Esophagus mucosa (tissue), 1 donor: ENCODE data around the gene PLXNA4. TPM values are rescaled to one million over a fixed set of nuclear protein-coding genes. Genes with fewer than 3 reads are reported as not detected.
"Not testable (repeated sequence)": the region's sequence is repeated elsewhere in the genome, so short reads cannot be mapped to it uniquely, and the experiment has no call there.

Experiments
- ATAC-seq: fragments of 200-7000 bp; cut with Tn5 transposase; one replicate; pipeline ENCODE4 v1.9.1; 2020
- total RNA-seq: library from RNA; stranded (reverse); gene quantifications from one replicate; pipeline ENCODE4 v1.2.4, GENCODE V29; 2023
- donor health status: DM: yes; HTN: yes; CAD: no.

The PLXNA4 gene
- total RNA-seq, 1 donor from 2014 or later, result 1.1 TPM

DNA sequence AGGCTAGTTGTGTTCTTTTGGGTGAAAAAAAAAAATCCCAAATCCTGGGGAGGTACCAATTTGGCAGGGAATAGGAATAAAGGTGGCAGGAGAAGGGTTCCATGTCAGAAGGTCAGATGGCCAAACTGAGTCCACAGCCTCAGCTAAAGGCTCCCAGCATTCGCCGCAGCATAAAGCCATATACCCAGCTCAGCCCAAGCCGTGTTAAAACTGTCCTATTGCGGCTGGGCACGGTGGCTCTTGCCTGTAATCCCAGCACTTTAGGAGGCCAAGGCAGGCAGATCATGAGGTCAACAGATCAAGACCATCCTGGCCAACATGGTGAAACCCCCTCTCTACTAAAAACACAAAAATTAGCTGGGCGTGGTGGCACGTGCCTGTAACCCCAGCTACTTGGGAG lies 410.6 kb downstream of the PLXNA4 start:
- ATAC-seq, result not testable (repeated sequence)

DNA sequence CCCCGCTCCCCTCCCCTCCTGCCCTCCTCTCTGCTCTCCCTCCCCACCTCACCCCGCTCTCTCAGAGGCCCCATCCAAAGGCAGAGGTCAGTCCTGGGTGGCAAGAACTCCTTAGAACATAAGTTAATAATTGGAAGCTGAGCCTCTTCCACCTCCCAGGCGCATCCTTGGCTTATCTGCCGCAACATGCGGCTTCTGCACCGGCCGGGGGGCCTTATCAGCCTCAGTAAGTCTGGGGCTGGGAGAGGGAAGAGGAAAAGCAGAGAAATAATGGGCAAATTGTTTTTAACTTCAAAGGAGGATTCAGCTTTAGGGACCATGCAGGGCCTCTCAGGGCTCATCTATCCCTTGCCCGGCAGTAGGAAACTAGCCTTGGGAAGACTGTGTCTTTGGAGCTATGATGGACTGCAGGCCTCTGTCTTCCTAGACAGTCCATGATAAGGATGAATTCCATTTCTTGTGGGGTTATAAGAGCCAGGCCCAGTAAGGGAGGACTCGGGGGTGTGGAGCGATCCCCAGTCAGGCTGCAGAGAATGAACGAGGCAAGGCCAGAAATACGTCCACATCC lies 411.6 kb downstream of the PLXNA4 start:
- no peak for ATAC-seq

DNA sequence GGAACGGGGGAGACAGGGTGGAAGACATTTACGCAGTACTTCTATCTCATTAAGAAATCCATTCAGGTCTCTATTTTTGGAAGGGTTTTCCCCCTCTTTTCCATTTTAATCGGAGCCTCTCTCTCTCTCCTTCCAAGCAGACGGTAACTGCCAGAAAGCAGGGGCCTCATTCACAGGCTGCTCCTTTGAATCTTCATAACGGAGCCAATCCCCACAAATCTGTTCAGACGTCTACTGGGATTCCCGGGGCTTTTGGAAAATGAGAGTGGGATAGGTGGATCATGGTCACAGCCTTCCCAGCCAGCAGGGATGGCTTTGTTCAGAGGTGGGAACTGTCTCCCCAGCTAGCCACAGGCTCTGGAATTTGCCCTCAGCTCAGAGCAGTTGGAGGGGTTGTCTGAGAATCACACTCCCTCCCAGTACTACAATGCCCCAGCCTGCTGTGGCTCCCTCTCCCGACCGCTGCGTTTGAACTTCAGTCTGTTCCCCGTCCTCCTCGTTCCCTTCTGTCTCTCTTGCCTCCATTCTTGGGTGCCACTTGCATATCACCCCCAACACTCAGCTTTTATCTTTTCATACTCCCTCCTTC lies 413.6 kb downstream of the PLXNA4 start:
- no peak for ATAC-seq

DNA sequence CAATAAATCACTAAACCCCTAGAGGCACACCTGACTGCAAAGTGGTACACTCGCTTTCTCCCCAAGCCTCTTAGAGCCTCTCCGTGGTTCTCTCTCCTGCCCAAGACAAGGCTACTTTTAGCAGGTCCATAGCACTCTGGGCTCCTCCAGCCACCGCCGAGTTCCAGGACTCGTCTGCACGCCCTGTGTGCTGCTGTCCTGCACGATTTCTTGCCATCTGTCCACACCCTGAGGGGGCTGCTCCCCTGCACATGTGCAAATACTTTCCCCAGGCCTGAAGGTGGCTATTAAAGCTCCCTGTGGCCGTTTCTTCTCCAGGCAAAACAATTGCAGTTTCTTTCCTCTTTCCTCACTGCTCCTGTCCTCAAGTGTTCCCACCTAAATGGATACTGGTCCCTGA lies 414.3 kb downstream of the PLXNA4 start:
- ATAC-seq, result no peak

DNA sequence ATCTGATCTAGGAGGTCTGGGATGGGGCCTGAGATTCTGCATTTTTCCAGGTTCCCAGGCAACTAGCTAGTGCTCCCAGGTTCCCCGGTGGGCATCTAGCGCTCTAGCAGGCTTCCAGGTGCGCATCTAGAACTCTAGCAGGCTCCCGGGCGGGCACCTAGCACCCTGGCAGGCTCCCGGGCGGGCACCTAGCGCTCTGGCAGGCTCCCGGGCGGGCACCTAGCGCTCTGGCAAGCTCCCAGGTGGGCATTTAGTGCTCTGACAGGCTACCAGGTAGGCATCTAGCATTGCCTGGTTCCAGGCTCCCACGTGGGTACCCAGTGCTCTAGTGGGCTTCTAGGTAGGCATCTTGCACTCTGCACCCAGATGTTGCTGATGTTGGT lies 414.7 kb downstream of the PLXNA4 start:
- no peak for ATAC-seq

DNA sequence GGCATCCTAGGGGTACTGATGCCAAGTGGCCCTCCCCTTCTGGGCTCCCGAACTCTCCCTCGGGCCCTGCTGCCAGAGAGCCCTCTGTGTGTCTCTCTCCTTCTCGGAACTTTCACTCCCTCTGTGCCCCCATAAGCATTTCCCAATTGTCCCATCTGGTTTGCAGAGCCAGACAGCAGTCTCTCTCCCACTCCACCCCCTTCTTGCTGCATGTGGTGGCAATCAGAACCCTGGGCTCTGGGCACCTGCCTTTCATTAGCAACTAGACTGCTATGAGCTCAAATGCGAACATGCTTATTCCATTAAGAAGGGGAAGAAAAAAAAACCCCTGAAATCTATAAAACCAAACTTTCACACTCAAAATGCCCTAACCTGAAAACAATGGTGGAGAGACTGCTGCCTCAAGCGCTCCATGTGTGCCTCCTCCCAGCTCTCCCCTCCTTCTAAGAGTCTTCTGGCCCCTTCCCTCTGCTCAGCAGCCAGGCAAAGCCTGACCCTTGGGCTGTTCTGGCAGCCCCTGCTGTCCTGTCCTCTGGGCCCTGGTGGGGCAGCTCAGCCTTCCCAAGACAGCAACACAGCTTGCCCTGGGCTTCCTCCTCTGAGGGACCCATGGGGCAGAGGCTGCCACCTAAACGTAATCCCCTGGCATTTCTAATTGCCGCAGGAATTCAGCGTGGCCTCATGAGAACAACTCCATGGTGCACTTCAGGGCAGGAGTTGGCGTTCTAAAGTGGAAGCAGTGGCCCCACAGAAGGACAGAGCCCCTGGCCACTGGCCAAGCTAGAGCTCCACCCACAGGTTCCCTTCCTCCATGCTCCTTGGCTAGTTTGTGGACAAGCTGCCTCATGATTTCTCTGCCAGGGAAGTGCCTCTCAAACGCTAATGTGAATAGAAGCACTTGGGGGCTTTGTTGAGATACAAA lies 415.4 kb downstream of the PLXNA4 start:
- no peak for ATAC-seq

DNA sequence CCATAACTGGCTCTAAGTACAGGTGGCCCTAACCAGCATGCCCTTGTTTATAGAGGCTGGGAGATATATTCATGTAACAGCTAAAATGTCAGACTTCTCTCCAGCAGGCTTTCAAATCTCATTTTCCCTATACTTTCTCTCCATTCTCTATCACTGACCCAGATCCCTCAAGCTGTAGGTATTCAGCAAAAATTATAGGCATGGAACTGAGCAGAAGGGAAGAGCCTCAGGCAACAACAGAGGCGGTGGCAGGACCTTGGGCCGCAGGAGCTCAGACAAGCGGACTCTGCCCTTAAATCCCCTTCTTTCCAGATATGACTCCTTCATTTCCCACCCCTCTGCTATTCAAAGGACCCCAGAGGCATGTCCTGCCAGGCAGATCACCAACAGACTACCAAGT lies 417.4 kb downstream of the PLXNA4 start:
- ATAC-seq, result no peak

DNA sequence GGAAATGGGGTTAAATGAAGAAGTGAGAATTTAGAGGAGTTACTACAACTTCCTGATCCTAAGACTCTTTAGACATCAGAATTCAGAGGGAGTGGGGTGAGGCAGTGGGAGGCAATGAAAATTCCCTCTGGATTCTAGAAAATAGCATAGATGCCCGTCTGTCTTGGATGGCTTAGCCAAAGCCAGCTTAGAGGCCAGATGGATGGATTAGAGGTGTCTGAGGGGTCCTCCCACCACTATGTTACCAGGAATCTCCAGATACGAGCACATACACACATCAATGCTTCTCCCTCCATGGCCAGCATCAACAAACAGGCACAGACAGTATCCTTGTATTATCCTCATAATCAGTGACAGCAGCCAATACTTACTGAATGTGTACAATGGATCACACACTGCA lies 418.1 kb downstream of the PLXNA4 start:
- ATAC-seq, result no peak

DNA sequence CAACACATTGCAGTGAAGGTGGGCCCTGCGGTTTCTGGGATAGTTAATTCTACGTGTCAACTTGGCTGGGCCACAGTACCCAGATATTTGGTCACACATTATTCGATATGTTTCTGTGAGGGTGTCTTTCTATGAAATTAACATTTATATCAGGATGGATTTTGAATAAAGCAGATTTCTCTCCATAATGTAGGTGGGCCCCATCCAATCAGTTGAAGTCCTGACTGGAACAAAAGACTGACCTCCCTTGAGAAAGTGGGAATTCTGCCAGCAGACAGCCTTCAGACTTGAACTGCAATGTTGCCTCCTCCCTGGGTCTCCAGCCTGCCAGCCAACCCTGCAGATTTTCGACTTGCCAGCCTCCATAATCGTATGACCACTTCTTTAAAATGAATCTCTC lies 420.6 kb downstream of the PLXNA4 start:
- no peak for ATAC-seq

DNA sequence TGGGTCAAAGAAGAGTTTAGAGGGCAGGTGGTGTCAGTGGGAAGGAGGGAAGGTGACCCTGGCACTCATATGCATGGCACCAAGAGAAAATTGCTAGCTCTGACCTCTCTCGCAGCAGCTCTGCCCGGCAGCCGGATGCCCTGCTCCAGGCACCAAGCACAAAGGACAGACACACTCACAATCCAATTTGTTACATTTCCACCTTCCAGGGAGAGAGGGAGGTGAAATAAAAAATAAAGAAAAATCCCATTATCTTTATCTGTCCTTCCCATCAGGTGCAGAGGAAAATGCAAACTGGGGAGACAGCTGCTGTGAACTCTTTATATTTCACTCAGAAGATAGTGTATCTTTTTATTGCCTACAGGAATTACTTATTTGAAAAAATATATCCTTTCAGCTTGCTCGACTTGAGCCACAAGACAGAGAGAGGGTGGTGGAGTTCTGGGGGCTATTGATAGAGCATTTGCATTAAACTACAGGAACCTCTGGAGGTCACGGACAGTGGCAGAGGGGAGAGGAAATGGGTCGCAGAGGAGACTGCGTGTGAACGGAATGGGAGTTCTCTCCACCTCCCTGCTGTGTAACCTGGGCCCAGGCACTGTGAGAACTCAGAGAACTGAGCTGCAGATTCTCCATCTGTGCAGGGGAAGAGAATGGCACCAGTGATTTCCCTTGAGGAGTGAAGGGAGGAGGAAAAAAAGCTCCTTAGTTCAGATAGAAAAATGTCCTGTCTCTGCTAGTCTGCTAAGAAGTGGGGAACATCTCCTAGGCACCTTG lies 421.4 kb downstream of the PLXNA4 start:
- no peak for ATAC-seq

DNA sequence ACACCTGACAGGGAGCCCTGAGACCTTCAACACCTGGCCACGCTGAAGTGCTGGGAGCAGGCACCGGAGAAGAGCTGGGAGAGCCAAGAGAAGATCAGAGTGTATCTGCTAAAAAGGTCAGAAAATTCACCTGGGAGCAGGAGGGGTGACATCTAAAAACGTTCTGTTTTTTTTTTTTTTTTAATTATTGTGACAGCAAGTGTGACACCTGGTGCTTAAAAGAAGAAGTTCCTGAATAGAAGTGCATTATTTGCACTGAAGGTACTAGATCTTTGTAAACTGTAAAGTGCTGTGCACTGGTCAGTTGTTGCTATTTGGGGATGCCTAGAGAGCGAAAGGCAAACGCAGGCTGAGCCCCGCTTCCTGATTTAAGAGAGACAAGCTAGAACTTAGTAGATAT lies 422.0 kb downstream of the PLXNA4 start:
- ATAC-seq, result no peak

DNA sequence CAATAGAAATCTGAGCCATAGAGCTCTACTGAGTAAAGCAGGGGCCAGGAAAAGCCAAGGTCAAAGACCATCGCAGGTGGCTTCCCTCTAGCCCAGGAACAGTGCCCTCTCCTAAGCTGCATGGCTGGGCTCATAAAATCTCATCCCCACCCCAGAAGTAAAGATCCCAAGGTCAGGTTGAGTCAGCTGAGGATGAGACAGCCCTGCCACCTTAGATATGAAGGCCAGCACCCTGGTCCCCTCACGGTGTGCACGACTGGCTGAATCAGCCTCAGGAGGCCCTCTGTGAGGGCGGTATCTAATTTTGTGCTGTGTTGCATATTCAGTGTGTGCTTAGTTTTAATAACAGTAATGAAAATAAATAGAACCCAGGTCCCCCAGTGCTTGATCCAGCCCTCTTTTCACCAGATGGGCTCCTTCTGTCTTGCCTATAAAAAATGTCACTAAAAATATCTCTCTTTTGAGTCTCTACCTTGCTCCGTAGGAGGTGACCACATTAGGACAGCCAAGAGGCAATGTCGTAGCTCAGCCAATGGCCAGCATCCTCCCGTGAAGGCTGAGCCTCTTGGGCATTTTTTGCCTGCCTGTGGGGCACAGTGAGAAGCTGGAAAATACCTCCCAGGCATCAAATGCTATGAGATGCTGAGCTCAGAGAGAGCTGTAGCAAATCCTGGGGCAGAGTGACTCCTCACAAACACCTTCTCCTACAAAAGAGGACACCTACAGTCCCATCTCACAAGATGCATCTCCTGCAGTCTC lies 424.0 kb downstream of the PLXNA4 start:
- ATAC-seq, result no peak

DNA sequence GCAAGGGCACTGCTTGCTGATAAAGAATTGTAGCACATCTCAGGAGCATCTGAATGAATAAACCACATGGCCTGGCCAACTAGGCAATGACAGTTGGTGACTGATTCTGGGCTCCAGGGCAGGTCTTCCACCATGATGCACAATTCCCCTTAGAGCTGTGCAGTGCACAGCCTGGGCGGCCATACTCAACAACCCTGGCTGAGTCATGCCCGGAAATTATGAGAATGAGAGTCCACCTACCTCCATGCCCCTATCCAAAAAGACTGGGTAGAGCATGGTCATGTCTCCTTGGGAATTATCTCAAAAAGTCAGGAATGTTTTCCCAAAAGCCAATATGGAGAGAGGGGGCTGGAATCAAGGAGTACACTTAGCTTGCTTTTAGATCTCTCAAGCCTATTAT lies 425.6 kb downstream of the PLXNA4 start:
- no peak for ATAC-seq

DNA sequence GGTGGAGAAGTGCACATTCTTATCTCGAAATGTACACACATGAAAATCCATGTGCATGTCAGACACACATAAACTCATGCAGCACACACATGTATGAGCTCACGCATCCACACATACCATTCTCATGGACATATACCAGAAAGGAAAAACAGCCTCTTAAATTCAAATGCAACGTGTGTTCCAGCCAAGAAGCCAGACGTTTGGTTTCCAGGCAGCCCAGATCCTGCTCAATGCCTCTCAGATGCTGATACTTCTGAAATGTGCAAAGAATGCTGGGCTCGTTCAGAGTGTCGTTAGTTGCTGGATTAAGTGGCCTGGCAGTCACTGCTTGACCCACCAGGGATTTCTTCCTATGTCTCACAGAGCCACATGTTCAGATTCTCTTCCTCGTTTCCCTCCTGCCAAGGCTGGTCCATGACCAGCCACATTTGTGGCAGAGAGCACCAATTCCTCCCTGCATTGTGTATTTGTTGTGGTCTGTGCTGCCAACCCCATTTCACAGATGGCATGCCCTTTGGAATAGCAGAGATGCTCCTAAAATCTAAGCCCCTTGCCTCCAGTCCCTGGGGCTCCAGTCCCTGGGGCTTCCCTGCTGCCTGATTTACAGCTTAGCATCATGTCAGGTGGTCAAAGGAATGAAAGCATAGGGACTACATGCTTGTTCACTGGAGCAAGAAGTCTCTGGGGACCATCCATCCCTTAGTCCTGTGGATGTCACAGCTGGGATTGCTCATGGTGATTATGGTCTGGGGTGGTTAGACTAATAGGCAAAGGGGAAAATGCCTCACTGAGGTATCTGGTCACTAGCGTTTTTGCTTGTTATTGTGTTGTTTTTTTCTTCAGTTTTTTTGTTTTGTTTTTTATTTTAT lies 426.6 kb downstream of the PLXNA4 start:
- ATAC-seq, result no peak

DNA sequence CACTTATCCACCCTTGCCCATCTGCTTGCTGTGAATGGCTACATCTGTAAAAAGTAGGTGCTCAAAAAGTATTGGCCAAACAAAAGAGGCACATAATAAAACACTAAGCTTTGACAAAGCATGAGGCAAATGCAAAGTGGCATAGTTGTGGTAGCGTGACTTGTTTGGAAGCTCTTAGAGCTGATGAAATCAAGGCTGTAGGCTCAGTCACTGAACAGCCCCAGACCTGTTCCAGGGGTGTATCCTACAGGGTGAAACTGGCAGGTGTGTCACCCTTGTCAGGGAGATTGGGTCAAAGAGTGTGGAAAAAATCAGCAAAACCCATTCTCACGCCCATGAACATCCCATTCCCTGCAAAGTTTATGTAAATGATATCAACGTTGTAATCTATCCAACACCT lies 427.4 kb downstream of the PLXNA4 start:
- ATAC-seq, result peak; percentile 43

DNA sequence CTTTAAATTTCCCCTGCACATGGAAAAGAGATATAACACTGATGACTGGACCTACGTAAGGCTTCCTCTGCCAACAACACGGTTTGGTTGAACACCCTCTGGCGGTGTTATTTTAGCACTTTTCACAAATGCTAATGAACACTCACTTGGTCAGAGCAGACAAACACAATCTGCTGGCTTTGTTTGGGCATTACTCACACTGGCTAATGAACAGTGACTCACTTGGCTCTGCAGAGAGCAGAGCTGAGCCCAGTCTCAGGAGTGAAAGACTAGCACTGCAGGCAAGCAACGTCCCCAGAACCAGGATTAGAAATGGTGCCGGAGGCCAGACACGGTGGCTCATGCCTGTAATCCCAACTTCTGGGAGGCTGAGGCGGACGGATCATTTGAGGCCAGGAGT lies 430.8 kb downstream of the PLXNA4 start:
- peak; percentile 94 for ATAC-seq

DNA sequence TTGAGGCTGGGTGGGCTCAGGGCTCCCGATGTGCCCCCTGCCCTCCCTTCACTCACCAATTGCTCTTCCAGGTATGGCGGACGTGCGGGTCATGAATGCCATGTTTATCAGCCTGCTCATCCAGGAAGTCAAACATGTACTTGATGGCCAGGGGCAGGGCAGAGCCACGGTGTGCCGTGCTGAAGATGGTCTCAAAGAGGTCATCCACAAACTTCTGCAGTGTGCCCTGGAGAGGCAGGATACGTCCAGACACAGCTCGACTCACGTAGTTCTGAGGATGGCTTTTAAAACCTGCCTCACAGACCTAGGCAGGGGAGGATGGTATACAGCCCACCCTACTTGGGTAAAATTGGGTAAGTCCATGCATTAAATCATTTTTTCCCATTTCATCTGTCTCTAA lies 431.2 kb downstream of the PLXNA4 start:
- ATAC-seq, result no peak

DNA sequence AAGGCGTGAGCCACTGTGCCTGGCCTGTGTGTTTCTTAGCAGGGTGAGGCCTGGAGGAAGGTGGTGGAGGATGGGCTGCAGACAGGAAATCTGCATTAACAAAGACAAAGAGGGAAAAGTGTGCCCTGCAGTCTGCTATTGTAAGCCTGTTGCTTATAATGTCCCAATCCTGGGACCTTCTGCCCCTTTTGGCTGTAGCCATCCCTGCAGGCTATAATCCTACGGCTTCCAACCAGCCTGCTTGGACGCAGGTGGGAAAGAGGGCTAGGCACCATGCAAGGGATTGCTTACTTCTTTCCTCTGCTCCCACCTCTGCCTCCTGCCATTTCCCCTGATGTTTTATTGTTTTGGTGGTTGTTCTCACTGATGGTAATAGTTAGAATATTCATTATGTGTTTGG lies 434.3 kb downstream of the PLXNA4 start:
- ATAC-seq, result no peak

DNA sequence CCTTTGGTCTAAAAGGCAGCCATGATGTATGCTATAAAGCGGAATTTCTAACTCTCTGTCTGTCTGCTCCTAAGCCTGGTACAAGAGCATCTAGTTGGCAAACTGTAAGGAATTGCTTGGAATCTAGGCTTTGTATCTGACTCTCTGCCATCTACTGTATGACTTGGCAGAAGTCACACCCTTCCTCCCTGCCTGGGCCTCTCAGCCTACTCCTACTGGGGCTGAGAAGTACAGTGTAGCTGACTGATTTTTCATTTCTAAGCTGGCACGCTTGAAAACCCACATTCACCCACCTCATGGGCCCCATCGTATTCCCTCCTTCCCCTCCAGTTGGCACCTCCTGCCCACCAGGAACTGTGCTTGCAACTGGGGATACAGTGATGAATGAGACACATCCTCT lies 435.2 kb downstream of the PLXNA4 start:
- no peak for ATAC-seq

DNA sequence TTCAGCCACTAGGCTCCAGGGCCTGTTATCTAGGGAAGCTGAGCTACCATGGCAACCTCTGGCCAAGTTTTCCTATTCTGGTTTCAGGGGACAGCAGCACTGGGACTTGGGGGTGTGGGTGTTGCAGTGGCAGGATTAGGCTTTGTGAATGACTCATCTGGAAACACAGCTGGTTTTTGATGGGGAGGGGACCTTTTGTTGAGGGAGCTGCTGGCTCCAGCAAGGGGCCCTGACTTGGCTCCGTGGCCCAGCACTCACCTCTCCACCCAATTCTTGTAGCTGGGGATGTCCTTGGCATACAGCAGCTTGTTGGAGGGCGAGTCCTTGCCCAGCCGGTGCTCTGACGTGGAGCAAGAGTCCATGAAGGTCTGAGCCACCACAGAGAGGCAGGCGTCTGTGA lies 435.9 kb downstream of the PLXNA4 start:
- ATAC-seq, result no peak

DNA sequence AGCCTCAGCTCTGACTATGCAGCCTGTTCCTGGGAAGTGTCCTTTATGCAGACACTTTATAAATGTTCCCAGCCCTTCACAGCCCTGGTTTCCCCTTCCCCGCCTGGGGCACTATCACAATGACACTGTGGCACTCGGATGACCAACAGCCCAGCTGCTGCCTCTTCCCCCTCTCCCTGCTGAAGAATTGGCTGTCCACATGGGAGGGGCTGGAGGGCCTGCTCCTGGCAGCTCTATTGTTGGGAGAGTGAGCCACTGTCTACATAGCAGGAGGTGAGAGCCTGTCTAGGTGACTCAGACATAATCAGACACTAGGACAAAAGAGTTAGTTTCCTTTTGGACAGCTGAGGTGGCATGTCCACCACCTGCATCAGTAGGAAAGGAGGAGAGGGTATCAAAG lies 437.5 kb downstream of the PLXNA4 start:
- no peak for ATAC-seq
